ENCODE measurements around the gene CD7. TPM values are rescaled to one million over a fixed set of nuclear protein-coding genes. Genes with fewer than 3 reads are reported as not detected.

CD7 gene
- total RNA-seq, 4 donors from 2014 or later = 11.6 to 15.4 (median 15.2) TPM; not detected in 1

DNA sequence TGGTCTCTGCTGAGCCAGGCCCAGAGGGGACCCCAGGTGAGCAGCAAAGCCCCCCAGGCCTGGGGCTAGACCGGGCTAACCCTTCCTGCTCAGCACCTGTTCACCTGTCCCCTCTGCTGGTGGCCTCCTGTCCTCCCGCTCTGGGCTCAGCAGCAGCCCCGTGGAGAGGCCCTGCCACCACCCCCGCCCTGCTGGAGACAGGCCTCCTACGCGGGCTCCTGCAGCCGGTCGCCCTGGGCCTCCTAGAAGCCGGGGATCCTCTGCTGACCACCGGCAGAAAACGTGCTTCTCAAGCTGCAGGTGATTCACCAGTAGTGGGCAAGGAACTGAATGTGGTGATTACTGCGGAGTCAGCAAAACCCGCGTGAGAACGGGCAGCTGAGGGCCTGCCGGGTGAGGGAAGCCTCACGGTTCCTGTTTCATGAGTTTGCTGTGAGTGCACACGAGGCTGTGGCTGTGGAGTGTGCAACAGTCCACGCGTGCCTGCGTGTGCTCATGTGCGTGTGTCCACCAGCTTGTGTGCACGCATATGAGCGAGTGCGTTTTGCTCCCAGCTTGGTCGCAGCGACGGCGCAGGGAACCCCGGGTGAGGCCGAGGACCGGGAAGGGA lies 15.4 kb upstream of the CD7 start:
- H3K9me3 ChIP-seq = no peaks in the 10 kb centered on the region
- peak overlapping the region; percentile 66 to 92 (median 78) for H3K27ac ChIP-seq
- peaks cover 7 to 67% (median 32%) of the 10 kb centered on the region in 4 donors for H3K4me1 ChIP-seq
- peak overlapping the region; percentile 42 to 66 (median 55) for H3K4me3 ChIP-seq
- DNase-seq = peak; percentile 53 to 82 (median 73)
- H3K27me3 ChIP-seq = no peaks in the 10 kb centered on the region
- peak in 1 of 2 donors; percentile 20 for TF ChIP-seq POLR2A (IDR thresholded peaks at IDR 0.05)
- TF ChIP-seq, protein P1, sequence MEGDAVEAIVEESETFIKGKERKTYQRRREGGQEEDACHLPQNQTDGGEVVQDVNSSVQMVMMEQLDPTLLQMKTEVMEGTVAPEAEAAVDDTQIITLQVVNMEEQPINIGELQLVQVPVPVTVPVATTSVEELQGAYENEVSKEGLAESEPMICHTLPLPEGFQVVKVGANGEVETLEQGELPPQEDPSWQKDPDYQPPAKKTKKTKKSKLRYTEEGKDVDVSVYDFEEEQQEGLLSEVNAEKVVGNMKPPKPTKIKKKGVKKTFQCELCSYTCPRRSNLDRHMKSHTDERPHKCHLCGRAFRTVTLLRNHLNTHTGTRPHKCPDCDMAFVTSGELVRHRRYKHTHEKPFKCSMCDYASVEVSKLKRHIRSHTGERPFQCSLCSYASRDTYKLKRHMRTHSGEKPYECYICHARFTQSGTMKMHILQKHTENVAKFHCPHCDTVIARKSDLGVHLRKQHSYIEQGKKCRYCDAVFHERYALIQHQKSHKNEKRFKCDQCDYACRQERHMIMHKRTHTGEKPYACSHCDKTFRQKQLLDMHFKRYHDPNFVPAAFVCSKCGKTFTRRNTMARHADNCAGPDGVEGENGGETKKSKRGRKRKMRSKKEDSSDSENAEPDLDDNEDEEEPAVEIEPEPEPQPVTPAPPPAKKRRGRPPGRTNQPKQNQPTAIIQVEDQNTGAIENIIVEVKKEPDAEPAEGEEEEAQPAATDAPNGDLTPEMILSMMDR (IDR thresholded peaks at IDR 0.05) = peak in 1 of 6 experiments; percentile 6
- no peaks in the 10 kb centered on the region for H3K36me3 ChIP-seq

GRCh38 chr17:82331345-82331939 lies 14.0 kb upstream of the CD7 start:
- Histone ChIP-seq H3K27me3 (no peaks in the 10 kb centered on the region), H3K27ac (peak overlapping the region in 3 of 4 donors; percentile 66 to 92 (median 87)), H3K36me3 (no peaks in the 10 kb centered on the region), H3K4me1 (peaks cover 7 to 76% (median 32%) of the 10 kb centered on the region in 4 donors), H3K9me3 (no peaks in the 10 kb centered on the region), H3K4me3 (peak overlapping the region in 2 of 4 donors; percentile 63 to 66)
- no peak for TF ChIP-seq POLR2A (IDR thresholded peaks at IDR 0.05)
- TF ChIP-seq, protein P1 (IDR thresholded peaks at IDR 0.05) = no peak
- DNase-seq = no peak

- Histone ChIP-seq H3K36me3 (no peaks in the 10 kb centered on the region), H3K4me3 (peak overlapping the region in 2 of 4 donors; percentile 33 to 66), H3K27me3 (no peaks in the 10 kb centered on the region), H3K9me3 (no peaks in the 10 kb centered on the region), H3K4me1 (peaks cover 7 to 76% (median 32%) of the 10 kb centered on the region in 4 donors), H3K27ac (peak overlapping the region in 3 of 4 donors; percentile 1 to 92 (median 87))
- TF ChIP-seq, protein P1 (IDR thresholded peaks at IDR 0.05) = no peak
- peak in 1 of 2 donors; percentile 28 for TF ChIP-seq POLR2A (IDR thresholded peaks at IDR 0.05)
- DNase-seq = peak in 1 of 3 donors; percentile 81
Observed at GRCh38 chr17:82330322-82331239, 13.2 kb upstream of the CD7 start.

GRCh38 chr17:82329683-82330321 lies 12.4 kb upstream of the CD7 start:
- TF ChIP-seq, protein P1 (IDR thresholded peaks at IDR 0.05) = no peak
- TF ChIP-seq POLR2A (IDR thresholded peaks at IDR 0.05) = no peak
- Histone ChIP-seq H3K27me3 (no peaks in the 10 kb centered on the region), H3K9me3 (no peaks in the 10 kb centered on the region), H3K36me3 (no peaks in the 10 kb centered on the region), H3K27ac (peak overlapping the region in 3 of 4 donors; percentile 66 to 92 (median 87)), H3K4me1 (peaks cover 7 to 75% (median 31%) of the 10 kb centered on the region in 4 donors), H3K4me3 (peak overlapping the region in 2 of 4 donors; percentile 33 to 66)
- DNase-seq = no peak

- DNase-seq = no peak
- Histone ChIP-seq H3K36me3 (no peaks in the 10 kb centered on the region), H3K4me3 (no peak overlapping the region), H3K27ac (peak overlapping the region in 3 of 4 donors; percentile 66 to 92 (median 87)), H3K27me3 (no peaks in the 10 kb centered on the region), H3K4me1 (peaks cover 7 to 73% (median 25%) of the 10 kb centered on the region in 4 donors), H3K9me3 (no peaks in the 10 kb centered on the region)
- TF ChIP-seq, protein P1 (IDR thresholded peaks at IDR 0.05) = no peak
- TF ChIP-seq POLR2A (IDR thresholded peaks at IDR 0.05) = peak in 1 of 2 donors; percentile 26
Observed at GRCh38 chr17:82328994-82329507, 11.6 kb upstream of the CD7 start.
